Hematopoietic multipotent progenitor cell treated with erythropoietin and hydrocortisone succinate and interleukin-3 and kit ligand, for 17 days (in vitro differentiated cells): ENCODE data around the gene KCNE1.

Experiments
- DNase-seq: peaks from one replicate; pipeline ENCODE4 v3.0.0-alpha.2; 2015; ENCODE audit warnings: low spot score

Gene KCNE1

DNA sequence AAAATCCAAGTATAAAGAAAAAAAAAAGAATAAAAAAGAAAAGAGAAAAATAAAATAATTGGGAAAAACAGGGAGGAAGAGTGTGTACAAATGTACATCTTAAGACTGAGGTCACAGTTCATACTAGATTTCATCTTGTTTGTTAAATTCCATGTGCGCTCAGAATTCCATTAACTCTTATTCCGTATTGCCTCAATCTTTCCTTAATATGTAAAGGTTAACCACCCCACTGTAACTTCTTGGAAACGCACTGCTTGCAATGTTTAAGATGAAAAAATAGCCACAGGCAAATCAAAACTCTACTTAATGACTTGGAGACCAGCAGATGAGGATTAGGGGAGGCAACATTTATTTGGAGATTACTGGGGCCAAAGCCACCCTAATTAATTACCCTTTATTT, 23.9 kb upstream of the KCNE1 start:
- no peak for DNase-seq

GRCh38 chr21:34534522-34534921, 22.5 kb upstream of the KCNE1 start:
- no peak for DNase-seq

- no peak for DNase-seq
These were observed 21.9 kb upstream of the KCNE1 start for GRCh38 chr21:34533938-34534337.

GRCh38 chr21:34531399-34531798, 19.4 kb upstream of the KCNE1 start:
- no peak for DNase-seq

- no peak for DNase-seq
These were observed 18.3 kb upstream of the KCNE1 start for GRCh38 chr21:34530261-34530660.

DNA sequence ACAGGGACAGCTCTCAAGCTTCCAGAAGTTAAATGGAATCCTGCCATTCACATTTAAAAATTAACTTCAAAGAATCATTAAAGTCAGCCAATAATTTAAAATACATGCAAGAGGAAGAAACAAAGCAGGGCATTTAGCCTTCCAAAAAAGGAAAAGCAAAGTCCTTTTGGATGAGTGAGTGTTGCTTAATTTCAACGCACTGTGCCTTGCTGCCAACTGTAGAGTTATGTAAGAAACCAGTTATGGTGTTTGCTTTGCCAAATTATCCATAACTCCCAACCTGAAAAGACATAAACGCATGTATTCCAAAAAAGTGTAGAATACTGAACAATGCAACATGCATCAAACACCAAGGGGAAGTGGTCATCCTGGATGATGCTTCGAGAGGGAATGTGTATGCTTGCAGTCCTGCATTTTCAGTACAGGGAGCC, 16.1 kb upstream of the KCNE1 start:
- no peak for DNase-seq

DNA sequence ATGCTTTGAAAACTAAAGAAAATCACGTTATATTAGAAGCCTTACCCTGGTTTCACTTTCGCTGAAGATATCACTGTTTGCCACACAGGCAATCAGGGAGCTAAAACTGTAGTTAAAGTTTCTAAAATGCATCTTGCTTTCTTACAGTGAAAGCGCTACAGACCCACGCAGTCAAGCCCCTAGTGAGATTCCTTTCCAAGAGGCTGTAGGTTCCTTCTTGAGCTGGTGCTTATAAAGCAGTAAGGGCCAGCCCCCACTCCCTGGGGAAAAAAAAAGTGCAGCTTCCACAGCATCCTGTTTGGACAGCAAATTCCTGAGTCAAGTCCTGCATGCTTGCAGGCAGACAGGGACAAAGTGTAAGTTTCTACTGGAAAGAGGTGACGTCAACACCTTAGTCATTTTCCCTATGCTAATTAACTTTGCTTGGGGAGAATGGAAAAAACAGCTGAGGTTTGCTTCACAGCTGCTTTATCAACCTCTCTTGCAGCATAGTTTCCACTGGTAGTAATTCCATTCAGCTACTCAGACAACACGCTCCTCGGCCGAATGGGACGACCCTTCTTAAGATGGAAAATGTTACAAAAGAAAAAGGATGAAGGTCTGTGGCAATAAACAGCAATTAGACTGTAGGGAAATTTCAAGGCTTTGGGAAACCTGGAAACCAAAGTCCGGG, 14.7 kb upstream of the KCNE1 start:
- no peak for DNase-seq

GRCh38 chr21:34526241-34526617, 14.2 kb upstream of the KCNE1 start:
- no peak for DNase-seq

DNA sequence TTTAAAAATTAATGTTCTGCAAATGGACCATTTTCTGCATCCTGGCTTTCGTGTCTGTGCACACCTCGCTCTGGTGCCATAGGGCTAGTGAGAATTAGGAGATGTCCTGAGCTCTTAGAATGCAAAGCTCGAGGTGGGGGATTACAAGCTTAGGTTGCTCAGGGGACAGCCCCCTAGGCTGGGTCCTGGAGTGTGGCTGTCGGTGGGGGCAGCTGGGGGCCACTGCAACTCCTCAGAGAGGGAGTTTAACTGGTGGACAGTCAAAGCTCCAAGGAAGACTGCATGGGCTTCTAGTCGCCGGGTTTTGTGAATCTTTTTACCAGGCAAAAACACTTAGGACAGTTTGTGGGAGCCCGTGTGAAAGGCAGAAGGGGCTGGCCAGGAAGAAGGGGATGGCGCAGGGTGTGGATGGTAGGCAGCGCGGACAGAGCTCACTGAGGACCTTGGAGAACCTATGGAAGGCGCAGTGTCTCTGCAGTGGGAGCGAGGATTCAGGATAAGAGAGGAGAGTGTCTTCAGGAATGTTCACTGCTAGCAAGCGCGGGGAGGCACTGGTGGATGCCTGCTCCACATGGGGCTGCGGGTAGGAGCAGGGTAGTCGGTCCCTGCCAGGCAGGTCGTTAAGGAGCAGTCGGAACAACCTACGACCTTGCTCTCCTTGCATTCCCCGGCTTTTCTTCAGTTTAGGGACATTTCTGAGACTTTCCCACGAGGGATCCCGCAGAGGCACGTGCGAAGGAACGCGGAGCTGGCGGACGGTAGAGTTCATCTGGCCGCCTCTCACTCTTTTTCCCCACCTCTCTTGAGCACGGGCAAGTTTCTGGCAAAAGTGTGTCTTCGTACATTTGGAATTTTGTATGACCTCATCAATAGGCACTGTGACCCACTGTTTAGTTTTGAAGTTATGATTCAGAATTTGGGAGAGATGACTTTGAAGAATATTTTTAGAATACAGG, 12.9 kb upstream of the KCNE1 start:
- no peak for DNase-seq

DNA sequence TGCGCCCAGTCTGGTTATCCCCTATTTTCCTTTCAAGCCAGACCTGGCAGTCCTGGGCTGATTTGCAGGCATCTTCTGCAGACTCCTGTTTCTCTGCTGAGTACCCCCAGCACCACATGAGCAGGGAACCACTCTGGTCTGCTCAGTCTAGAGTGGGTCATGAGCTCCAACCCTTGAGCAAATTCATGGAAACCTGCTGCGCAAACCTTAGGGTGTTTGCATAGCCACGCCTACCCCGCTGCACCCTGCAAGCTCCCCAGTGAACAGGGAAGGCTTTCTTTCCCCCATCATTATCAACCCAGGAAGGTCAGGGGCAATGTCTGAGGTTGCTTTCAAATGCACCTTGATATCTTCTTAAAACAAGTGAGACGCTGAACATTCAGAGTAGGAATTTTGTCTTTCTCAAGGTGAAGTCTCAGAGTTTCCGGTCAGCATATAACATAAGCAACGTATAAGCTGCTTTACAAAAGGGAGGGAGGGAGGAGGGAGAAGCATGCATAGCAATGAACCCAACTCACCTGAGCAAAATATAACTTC, 11.1 kb upstream of the KCNE1 start:
- no peak for DNase-seq

- DNase-seq: no peak
These were observed 10.3 kb upstream of the KCNE1 start for GRCh38 chr21:34522284-34522683.

DNA sequence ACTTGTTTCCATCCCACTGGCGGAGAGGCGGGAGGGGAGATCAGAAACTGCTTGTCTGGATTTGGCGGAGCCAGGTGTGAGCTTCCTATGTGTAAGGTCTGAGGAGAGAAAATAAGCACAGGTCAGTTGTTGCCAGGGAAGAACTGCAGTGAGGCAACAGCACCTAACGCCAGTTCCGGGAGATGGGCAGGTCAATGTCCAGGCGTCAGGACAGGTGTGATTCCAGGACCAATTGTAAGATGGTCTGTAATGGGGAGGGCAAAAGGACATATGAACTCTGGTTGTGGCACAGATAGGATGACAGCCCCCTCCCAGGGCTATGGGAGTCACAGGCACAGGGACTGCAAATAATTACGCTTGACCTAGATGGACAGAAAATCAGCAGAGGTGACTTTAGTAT, 9.6 kb upstream of the KCNE1 start:
- DNase-seq: no peak

GRCh38 chr21:34520764-34521508, 8.9 kb upstream of the KCNE1 start:
- DNase-seq: no peak

- no peak for DNase-seq
These were observed 8.3 kb upstream of the KCNE1 start for GRCh38 chr21:34520281-34520680.

GRCh38 chr21:34519694-34520093, 7.7 kb upstream of the KCNE1 start:
- no peak for DNase-seq

DNA sequence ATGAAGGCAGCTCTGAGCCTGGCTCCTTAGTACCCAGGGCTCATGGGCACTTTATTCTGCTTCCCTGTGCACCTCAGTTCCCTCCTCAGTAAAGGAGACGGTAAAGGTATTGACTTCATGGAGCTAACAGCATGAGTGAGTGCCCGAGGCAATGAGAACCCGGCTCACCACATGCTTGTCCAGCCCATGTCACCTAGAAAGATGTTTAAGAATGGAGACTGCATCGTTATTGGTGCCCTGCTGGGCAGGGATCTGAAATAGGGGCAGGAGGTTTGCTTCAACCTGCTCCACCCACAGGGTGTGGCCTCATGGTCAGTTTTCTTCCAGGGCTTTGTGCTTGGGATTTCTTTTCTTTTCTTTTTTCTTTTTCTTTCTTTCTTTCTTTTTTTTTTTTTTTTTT, 7.0 kb upstream of the KCNE1 start:
- no peak for DNase-seq

DNA sequence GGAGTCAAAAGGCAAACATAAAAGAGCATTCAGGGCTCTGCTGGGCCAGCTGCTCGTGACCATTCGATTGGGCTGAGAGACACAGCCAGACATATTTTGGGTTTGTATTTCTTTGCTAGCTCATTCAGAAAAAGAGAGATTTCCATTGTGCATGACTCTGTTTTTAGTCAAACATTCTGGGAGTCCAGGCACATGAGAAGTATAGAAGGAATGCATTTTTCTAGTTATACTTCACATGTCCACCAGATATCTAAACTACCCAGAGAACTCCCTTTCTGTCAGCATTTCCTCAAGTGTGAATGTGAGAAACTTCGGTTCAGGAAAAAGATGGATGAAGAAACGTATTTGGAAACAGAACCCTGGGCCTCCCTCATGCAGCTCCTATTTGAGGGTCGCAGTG, 6.3 kb upstream of the KCNE1 start:
- DNase-seq: no peak

- DNase-seq: no peak
These were observed 5.7 kb upstream of the KCNE1 start for GRCh38 chr21:34517491-34518245.

DNA sequence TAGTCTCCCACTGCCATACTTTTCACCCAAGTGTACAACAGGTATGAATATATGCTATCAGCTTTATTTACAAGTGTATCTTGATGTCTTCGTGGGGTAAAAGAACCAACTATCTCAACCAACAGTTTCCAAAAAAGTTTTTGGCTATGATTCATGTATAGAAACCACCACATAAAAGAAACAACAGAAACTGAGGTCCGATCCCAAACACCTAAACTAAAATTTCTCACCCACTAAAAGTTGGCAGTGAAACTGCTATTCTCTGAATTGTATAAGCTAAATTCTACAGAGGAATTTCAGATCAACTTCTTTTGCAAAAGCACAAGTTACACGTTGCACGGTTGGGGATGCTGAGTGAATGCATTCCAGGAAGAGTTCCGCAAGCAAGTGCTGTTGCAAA, 5.0 kb upstream of the KCNE1 start:
- DNase-seq: no peak

DNA sequence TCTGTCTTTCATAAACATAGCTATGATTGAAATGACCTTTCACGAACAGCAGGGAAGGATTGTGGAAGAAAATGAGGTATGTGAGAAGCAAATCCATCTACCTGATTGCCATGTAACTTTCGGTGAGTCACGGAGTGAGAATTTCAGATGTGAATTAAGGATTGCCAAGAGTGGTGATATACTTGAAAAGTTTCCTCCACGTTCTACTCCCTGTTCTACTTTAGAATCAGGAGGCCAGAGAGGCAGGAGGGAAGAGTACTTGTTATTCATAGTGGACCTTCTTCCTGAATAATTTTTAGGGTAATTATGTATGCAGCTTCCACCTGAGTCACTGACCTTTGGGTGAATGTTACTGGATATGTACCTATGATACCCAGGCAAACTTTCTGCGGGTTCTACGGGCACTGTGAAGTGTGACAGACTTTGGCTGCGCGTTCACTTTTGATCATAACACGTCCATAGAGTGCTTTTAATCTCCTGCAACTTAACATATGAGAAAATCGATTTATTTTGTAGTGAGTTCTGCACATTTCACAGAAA, 2.6 kb upstream of the KCNE1 start:
- DNase-seq: no peak

GRCh38 chr21:34513129-34513675, 1.2 kb upstream of the KCNE1 start:
- DNase-seq: no peak
